GM23248 (cell line): ENCODE data around the gene RFTN1.

Experiments used
- EZH2 ChIP-seq: fragments of 200-600 bp; sonication (generic); IDR thresholded peaks from 2 replicates; pipeline ENCODE4 v1.6.1; 2018; ENCODE audit warnings: antibody characterized with exemption, mild to moderate bottlenecking; ENCODE audit not compliant: insufficient read depth, poor library complexity, severe bottlenecking
- EZH2phosphoT487 ChIP-seq: fragments of 200-600 bp; sonication (generic); IDR thresholded peaks from 2 replicates; pipeline ENCODE4 v1.6.1; 2018; ENCODE audit warnings: antibody characterized with exemption, moderate library complexity, mild to moderate bottlenecking, low read depth; ENCODE audit not compliant: insufficient read depth

DNA sequence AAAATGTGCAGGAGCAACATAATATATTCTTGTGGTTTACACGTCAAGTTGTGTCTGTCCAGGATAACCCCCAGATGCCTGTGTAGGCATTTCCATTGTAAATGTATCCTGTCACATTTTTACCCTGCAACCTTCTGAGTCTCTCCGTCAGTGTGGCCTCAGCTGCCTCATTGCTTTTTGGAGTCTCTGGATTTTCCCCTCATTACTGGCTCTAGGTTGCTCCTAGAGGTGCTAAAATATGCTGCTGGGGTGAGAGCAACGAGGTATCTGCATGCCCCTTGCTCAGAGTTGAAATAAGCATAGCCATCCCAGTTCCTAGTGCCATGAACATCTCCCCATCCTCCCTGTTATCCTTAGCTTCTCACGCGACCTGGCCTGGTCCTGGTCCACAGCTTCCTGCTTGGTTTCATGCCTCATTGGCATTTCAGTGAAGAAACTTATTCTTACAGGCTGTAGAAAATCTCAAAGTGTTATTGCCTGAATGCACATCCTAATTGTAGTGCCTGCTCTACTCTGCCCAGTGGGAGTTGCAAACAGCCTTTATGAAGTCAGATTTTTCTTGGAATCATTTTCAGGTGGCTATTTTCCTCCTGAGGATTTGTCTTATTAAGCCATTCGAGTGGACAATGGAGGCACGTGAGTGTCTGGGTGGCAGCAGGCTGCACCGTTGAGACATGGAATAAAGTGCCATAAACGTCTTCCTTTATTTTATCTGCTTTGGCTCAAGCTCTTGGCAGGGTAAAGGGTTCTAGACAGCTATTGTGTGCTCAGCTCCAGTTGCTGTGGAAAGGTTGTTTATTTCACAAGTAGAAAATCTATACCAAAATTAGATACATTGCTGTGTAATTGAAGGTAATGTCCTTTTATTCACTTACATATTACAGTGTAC is 215.3 kb downstream of the RFTN1 start:
- TF ChIP-seq EZH2 (no peak), EZH2phosphoT487 (no peak)
